Thyroid gland (tissue), 4 donors: ENCODE data around the gene FADS6.

Source experiments
- CTCF ChIP-seq, 6 experiments: fragments of 200-600 bp in 3 of 6; fragments of 450-650 bp in 3 of 6; sonication (generic) in 3 of 6; IDR thresholded peaks; one replicate each; pipeline ENCODE4 v1.5.1; 2016 to 2019; ENCODE audit warnings: antibody characterized with exemption in 6 of 6, mild to moderate bottlenecking in 2 of 6, inconsistent platforms in 1 of 6, moderate library complexity in 1 of 6
- POLR2A ChIP-seq, 2 donors: fragments of 450-650 bp; IDR thresholded peaks; one replicate each; pipeline ENCODE4 v1.6.1; 2017; ENCODE audit warnings: antibody characterized with exemption in 2 of 2, mild to moderate bottlenecking in 2 of 2, moderate library complexity in 1 of 2

DNA sequence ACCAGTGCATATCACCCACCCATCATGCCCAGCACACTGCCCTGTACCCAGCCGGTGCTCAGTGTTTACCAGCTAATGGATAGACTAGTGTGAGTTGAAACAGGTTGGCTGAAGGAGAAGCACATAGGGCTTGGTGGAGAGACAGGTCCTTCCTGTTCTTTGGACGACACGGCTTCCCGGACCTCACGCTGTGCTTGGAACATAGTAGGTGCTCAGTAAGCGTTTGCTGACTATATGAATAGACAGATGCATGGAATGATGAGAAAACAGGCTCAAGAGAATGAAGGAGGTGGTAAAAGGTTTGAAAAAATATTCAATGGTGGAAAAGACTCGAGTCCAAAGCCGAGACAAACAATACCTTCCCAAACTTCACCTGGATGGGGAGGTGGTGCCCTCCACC lies 6.8 kb upstream of the FADS6 start:
- no peak for TF ChIP-seq CTCF (IDR thresholded peaks at IDR 0.05)
- no peak for TF ChIP-seq POLR2A (IDR thresholded peaks at IDR 0.05)
